GM12878 (cell line): ENCODE data around the gene GPC2. TPM values are rescaled to one million over a fixed set of nuclear protein-coding genes. Genes with fewer than 3 reads are reported as not detected.

Experiments
- ATAC-seq: fragments of 200-7000 bp; cut with Tn5 transposase; 3 replicates; pipeline ENCODE4 v1.9.1; 2020; ENCODE audit warnings: mild to moderate bottlenecking, moderate library complexity
- BruUV-seq: library from RNA; stranded (reverse); fragments of 400-500 nt; replicated peaks from 2 replicates; lab custom pipeline; 2021; lab: Mats Ljungman, UMichigan
- CTCF ChIA-PET: fragments of 300-600 bp; sonication (Branson Sonifier 250); formaldehyde crosslinking; extraction: SDS; loops from one replicate; lab custom pipeline; 2021; ENCODE audit warnings: inconsistent platforms; lab: Yijun Ruan, JAX
- POLR2A ChIA-PET: fragments of 350-600 bp; formaldehyde crosslinking; extraction: SDS; loops from one replicate; lab custom pipeline; 2021; ENCODE audit warnings: inconsistent platforms; lab: Charles Lee
- RAD21 ChIA-PET: fragments of 300-600 bp; sonication (Branson Sonifier 250); formaldehyde crosslinking; loops from one replicate; lab custom pipeline; 2023; ENCODE audit warnings: antibody characterized with exemption; ENCODE audit not compliant: unreplicated experiment; lab: Charles Lee
- SMC1A ChIA-PET: fragments of 300-600 bp; sonication (Branson Sonifier 250); formaldehyde crosslinking; loops from one replicate; lab custom pipeline; 2023; ENCODE audit not compliant: unreplicated experiment, uncharacterized antibody; lab: Charles Lee
- DNase-seq: peaks from one replicate; pipeline ENCODE4 v3.0.0-alpha.2; 2011; ENCODE audit warnings: low read depth, low spot score
- FAIRE-seq: peaks from 3 replicates; lab custom pipeline; 2011; peaks lifted over from hg19 to GRCh38; lab: Jason Lieb, UNC
- H2AFZ ChIP-seq: 2 replicates; pipeline ENCODE4 v1.6.0; 2011; ENCODE audit warnings: low read depth, low read length, control low read depth; ENCODE audit not compliant: control insufficient read depth
- H3K27ac ChIP-seq: 2 replicates; pipeline ENCODE4 v1.5.1; 2011; ENCODE audit warnings: control low read depth; ENCODE audit not compliant: control insufficient read depth, insufficient read depth
- H3K27me3 ChIP-seq, 2 experiments: replicated peaks in 1 of 2; 2 replicates each; pipeline versions ENCODE4 v1.6.0 to v1.6.1; 2011; ENCODE audit warnings: low read length in 1 of 2; ENCODE audit not compliant: control insufficient read depth in 2 of 2, insufficient read depth in 2 of 2
- H3K36me3 ChIP-seq, 2 experiments: 2 replicates each; pipeline ENCODE4 v1.5.1; 2011; ENCODE audit warnings: low read length in 1 of 2; ENCODE audit not compliant: control insufficient read depth in 2 of 2, insufficient read depth in 2 of 2
- H3K4me1 ChIP-seq: 2 replicates; pipeline ENCODE4 v1.6.1; 2011; ENCODE audit warnings: mild to moderate bottlenecking, low read length, moderate library complexity, mixed read lengths; ENCODE audit not compliant: control insufficient read depth, insufficient read depth
- H3K4me2 ChIP-seq: 2 replicates; pipeline ENCODE4 v1.6.0; 2011; ENCODE audit warnings: control low read depth; ENCODE audit not compliant: control insufficient read depth, insufficient read depth
- H3K4me3 ChIP-seq: fragments of 200-600 bp; sonication (generic); 2 replicates; pipeline ENCODE4 v1.5.1; 2016
- H3K79me2 ChIP-seq: 2 replicates; pipeline ENCODE4 v1.6.0; 2011; ENCODE audit warnings: low read length; ENCODE audit not compliant: control insufficient read depth, insufficient read depth
- H3K9ac ChIP-seq: 2 replicates; pipeline ENCODE4 v1.8.0; 2011; ENCODE audit warnings: low read length, control low read depth, mixed read lengths; ENCODE audit not compliant: control insufficient read depth, insufficient read depth
- H3K9me3 ChIP-seq: replicated peaks from 3 replicates; pipeline ENCODE4 v1.5.1; 2011; ENCODE audit warnings: mild to moderate bottlenecking, low read length; ENCODE audit not compliant: control insufficient read depth, insufficient read depth
- H4K20me1 ChIP-seq: 2 replicates; pipeline ENCODE4 v1.6.0; 2011; ENCODE audit not compliant: control insufficient read depth, insufficient read depth
- ASH2L ChIP-seq: fragments of 300-600, 200-600 bp; sonication (generic); IDR thresholded peaks from 2 replicates; pipeline ENCODE4 v1.6.1; 2017; ENCODE audit warnings: low read depth, mild to moderate bottlenecking, borderline replicate concordance
- BACH1 ChIP-seq: fragments of 450-650 bp; IDR thresholded peaks from 2 replicates; pipeline ENCODE4 v1.6.1; 2017; ENCODE audit warnings: mild to moderate bottlenecking, borderline replicate concordance
- CBX3 ChIP-seq: fragments of 200-600 bp; sonication (generic); IDR thresholded peaks from 2 replicates; pipeline ENCODE4 v1.6.1; 2016; ENCODE audit warnings: low read depth, borderline replicate concordance
- CBX5 ChIP-seq: sonication (generic); IDR thresholded peaks from 2 replicates; pipeline ENCODE4 v1.6.1; 2016; ENCODE audit warnings: low read depth, moderate library complexity, mild to moderate bottlenecking, inconsistent platforms
- CHD2 ChIP-seq: IDR thresholded peaks from 2 replicates; pipeline ENCODE4 v1.6.1; 2011; ENCODE audit warnings: low read depth, low read length, improper control_type of control experiment, borderline replicate concordance
- DPF2 ChIP-seq: fragments of 450-650 bp; IDR thresholded peaks from 2 replicates; pipeline ENCODE4 v1.6.1; 2017; ENCODE audit warnings: mild to moderate bottlenecking
- HCFC1 ChIP-seq: fragments of 150-350 bp; IDR thresholded peaks from 2 replicates; pipeline ENCODE4 v1.6.1; 2014; ENCODE audit warnings: low read length
- IKZF2 ChIP-seq, 2 experiments: fragments of 450-650 bp; IDR thresholded peaks; 2 replicates each; pipeline ENCODE4 v1.6.1; 2017; ENCODE audit warnings: mild to moderate bottlenecking in 2 of 2, moderate library complexity in 2 of 2
- LARP7 ChIP-seq: fragments of 450-650 bp; IDR thresholded peaks from 2 replicates; pipeline ENCODE4 v1.6.1; 2017; ENCODE audit warnings: mild to moderate bottlenecking
- MEF2B ChIP-seq: fragments of 450-650 bp; IDR thresholded peaks from 2 replicates; pipeline ENCODE4 v1.6.1; 2018; ENCODE audit warnings: mild to moderate bottlenecking, moderate library complexity; ENCODE audit not compliant: partially characterized antibody, poor library complexity, severe bottlenecking
- MTA2 ChIP-seq: fragments of 450-650 bp; IDR thresholded peaks from 2 replicates; pipeline ENCODE4 v1.6.1; 2016; ENCODE audit warnings: low read depth, mild to moderate bottlenecking, moderate library complexity
- PAX8 ChIP-seq: fragments of 450-650 bp; IDR thresholded peaks from 2 replicates; pipeline ENCODE4 v1.6.1; 2017; ENCODE audit warnings: mild to moderate bottlenecking, moderate library complexity
- RAD21 ChIP-seq: IDR thresholded peaks from 2 replicates; pipeline ENCODE4 v1.6.1; 2011; ENCODE audit warnings: mild to moderate bottlenecking, low read depth, low read length, moderate library complexity; ENCODE audit not compliant: insufficient read depth
- RBBP5 ChIP-seq: fragments of 200-600 bp; sonication (generic); conservative IDR thresholded peaks from 2 replicates; pipeline ENCODE4 v1.6.1; 2016
- SIX5 ChIP-seq: IDR thresholded peaks from 2 replicates; pipeline ENCODE4 v1.6.1; 2011; ENCODE audit warnings: mild to moderate bottlenecking, low read depth, low read length, moderate library complexity; ENCODE audit not compliant: severe bottlenecking
- SMC3 ChIP-seq: IDR thresholded peaks from 2 replicates; pipeline ENCODE4 v1.6.1; 2011; ENCODE audit warnings: low read length, improper control_type of control experiment, borderline replicate concordance
- STAT3 ChIP-seq: IDR thresholded peaks from 2 replicates; pipeline ENCODE4 v1.6.1; 2011; ENCODE audit warnings: low read depth, low read length, improper control_type of control experiment
- TAF1 ChIP-seq: IDR thresholded peaks from 2 replicates; pipeline ENCODE4 v1.6.1; 2011; ENCODE audit warnings: mild to moderate bottlenecking, low read depth, low read length, borderline replicate concordance
- TARDBP ChIP-seq: IDR thresholded peaks from 2 replicates; pipeline ENCODE4 v1.6.1; 2016; ENCODE audit warnings: borderline replicate concordance
- WGBS: methylation state at CpG from one replicate; pipeline ENCODE4 v1.1.6; 2016; ENCODE audit warnings: low lambda C conversion rate; ENCODE audit not compliant: insufficient replicate concordance, insufficient coverage; ENCODE audit errors: missing lambda C conversion rate; 5-methylcytosine and 5-hydroxymethylcytosine counted together
- in situ Hi-C: fragments of 300-500 bp; cut with MboI; formaldehyde crosslinking; loops from 9 replicates; pipeline ENCODE4 v1.14.3; 2018; ENCODE audit warnings: mixed read lengths
- intact Hi-C: fragments of 100-400 bp; cut with micrococcal nuclease; formaldehyde crosslinking; loops from one replicate; pipeline ENCODE4 v1.14.2; 2022; ENCODE audit not compliant: unreplicated experiment
- polyA plus RNA-seq, 11 experiments: library from polyadenylated mRNA; depleted of rRNA in 4 of 11; unstranded in 6 of 11; stranded (reverse) in 5 of 11; fragments of >200 nt; fragmentation: Nextera tagmentation in 4 of 11; fragmentation: Illumina TruSeq in 1 of 11; extraction: Ambion mirVana in 4 of 11; extraction: Trizol in 1 of 11; gene quantifications; 1 replicate in 1 of 11; 2 replicates in 10 of 11; pipeline versions ENCODE4 v1.2.1 to v1.2.3, GENCODE V29; 2011 to 2016; ENCODE audit warnings: inconsistent platforms in 2 of 11, missing spikeins in 2 of 11, low read depth in 1 of 11
- total RNA-seq, 4 experiments: library from RNA; depleted of rRNA in 3 of 4; stranded (reverse); fragments of >200 nt in 3 of 4; fragmentation: Illumina TruSeq in 1 of 4; extraction: Trizol in 1 of 4; gene quantifications; 2 replicates each; pipeline versions ENCODE4 v1.2.1 to v1.2.3, GENCODE V29; 2013 to 2021
- TF ChIP-seq, protein P1 (sequence below): fragments of 450-650 bp; IDR thresholded peaks from 2 replicates; pipeline ENCODE4 v1.6.1; 2014; ENCODE audit warnings: mild to moderate bottlenecking
- TF ChIP-seq, protein P2 (sequence below): fragments of 450-650 bp; formaldehyde crosslinking; IDR thresholded peaks from 2 replicates; pipeline ENCODE4 v1.5.0; 2022; ENCODE audit warnings: mild to moderate bottlenecking, missing genetic modification characterization

The GPC2 gene
- total and polyA plus RNA-seq, 10 of the 15 experiments (the other 5 are each of a cell fraction or from before 2014, with no cell fraction given) = 0.19 to 6.3 (median 0.77) TPM

DNA sequence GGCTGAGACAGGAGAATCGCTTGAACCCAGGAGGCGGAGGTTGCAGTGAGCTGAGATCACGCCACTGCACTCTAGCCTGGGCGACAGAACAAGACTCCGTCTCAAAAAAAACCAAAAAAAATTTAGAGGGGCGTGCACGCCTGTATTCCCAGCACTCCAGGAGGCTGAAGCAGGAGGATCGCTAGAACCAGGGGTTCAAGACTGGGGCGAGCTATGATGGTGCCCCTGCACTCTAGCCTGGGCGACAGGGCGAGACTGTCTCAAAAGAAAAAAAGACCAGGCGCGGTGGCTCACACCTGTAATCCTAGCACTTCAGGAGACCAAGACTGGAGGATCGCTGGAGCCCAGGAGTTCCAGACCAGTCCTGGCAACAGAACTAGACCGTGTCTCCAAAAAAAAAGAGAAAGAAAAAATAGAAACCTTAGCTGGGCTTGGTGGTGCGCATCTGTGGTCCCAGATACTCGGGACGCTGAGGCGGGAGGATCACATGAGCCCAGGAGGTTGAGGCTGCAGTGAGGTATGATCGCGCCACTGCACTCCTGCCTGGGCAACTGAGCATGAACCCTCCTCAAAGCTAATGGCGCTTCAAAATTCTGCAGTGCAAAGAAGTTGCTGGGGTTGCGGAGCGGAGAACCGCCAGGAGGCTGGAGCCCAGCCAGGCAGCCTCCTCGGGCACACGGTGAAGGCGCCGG, 50.8 kb downstream of the GPC2 start:
- Histone ChIP-seq H3K4me2 (peak overlapping the region; percentile 81), H3K9me3 (no peaks in the 10 kb centered on the region), H3K27ac (peak overlapping the region; percentile 99), H3K36me3 (no peaks in the 10 kb centered on the region; a peak in 1 of 4 replicates), H3K4me3 (peak overlapping the region; percentile 75), H3K27me3 (no peaks in the 10 kb centered on the region), H3K4me1 (peaks cover 17% of the 10 kb centered on the region), H2AFZ (peak overlapping the region; percentile 98), H4K20me1 (no peaks in the 10 kb centered on the region), H3K9ac (peak overlapping the region; percentile 87), H3K79me2 (peaks cover 13% of the 10 kb centered on the region)
- intact Hi-C loops (loop anchor here (2.0 to 5.0 kb wide), 3 partner anchors 44 to 149 kb away; partner anchors contain the start of gene AZGP1), in situ Hi-C loops (no loop called here)
- FAIRE-seq = no peak
- TSS peak; percentile 93 for BruUV-seq
- no peak for DNase-seq
- WGBS = 5% methylated on average over 28 of the region's 29 CpGs
- RAD21 ChIA-PET = interaction anchor here (0.6 to 1.5 kb wide), 4 partner anchors 25 to 148 kb away, joined by 3 to 8 read pairs (median 4); partner anchors contain the start of genes AP4M1 and MCM7
- ATAC-seq = peak; percentile 7
- POLR2A ChIA-PET = interaction anchor here (0.7 to 2.3 kb wide), 4 partner anchors 25 to 68 kb away, joined by 4 to 18 read pairs (median 6); partner anchors contain the start of genes AP4M1, COPS6 and MCM7
- CTCF ChIA-PET = interaction anchor here (0.7 to 1.0 kb wide), 3 partner anchors 40 to 89 kb away, joined by 3 read pairs; no protein-coding TSS in a partner anchor
- SMC1A ChIA-PET = interaction anchor here (1.1 to 2.2 kb wide), 4 partner anchors 25 to 207 kb away, joined by 3 to 9 read pairs (median 4); partner anchors contain the start of genes AP4M1, MCM7 and TRIM4
- 0 out of 2 replicates have a peak, but pooled peaks have one; percentile 70 for TF ChIP-seq CBX5
- no peak for TF ChIP-seq SIX5
- TF ChIP-seq CHD2 = 0 out of 2 replicates have a peak, but pooled peaks have one; percentile 60
- TF ChIP-seq TAF1 = peak; percentile 35; the same call in 1 of the 2 replicates
- peak; percentile 86; the same call in 1 of the 2 replicates for TF ChIP-seq PAX8
- TF ChIP-seq CBX3 = no peak
- no peak for TF ChIP-seq RAD21
- TF ChIP-seq TARDBP = no peak
- peak; percentile 16 for TF ChIP-seq DPF2
- no peak for TF ChIP-seq RBBP5
- no peak for TF ChIP-seq STAT3
- TF ChIP-seq, protein P1, sequence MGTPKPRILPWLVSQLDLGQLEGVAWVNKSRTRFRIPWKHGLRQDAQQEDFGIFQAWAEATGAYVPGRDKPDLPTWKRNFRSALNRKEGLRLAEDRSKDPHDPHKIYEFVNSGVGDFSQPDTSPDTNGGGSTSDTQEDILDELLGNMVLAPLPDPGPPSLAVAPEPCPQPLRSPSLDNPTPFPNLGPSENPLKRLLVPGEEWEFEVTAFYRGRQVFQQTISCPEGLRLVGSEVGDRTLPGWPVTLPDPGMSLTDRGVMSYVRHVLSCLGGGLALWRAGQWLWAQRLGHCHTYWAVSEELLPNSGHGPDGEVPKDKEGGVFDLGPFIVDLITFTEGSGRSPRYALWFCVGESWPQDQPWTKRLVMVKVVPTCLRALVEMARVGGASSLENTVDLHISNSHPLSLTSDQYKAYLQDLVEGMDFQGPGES = no peak
- TF ChIP-seq LARP7 = peak; percentile 71; the same call in 1 of the 2 replicates
- no peak for TF ChIP-seq ASH2L
- TF ChIP-seq, protein P2, sequence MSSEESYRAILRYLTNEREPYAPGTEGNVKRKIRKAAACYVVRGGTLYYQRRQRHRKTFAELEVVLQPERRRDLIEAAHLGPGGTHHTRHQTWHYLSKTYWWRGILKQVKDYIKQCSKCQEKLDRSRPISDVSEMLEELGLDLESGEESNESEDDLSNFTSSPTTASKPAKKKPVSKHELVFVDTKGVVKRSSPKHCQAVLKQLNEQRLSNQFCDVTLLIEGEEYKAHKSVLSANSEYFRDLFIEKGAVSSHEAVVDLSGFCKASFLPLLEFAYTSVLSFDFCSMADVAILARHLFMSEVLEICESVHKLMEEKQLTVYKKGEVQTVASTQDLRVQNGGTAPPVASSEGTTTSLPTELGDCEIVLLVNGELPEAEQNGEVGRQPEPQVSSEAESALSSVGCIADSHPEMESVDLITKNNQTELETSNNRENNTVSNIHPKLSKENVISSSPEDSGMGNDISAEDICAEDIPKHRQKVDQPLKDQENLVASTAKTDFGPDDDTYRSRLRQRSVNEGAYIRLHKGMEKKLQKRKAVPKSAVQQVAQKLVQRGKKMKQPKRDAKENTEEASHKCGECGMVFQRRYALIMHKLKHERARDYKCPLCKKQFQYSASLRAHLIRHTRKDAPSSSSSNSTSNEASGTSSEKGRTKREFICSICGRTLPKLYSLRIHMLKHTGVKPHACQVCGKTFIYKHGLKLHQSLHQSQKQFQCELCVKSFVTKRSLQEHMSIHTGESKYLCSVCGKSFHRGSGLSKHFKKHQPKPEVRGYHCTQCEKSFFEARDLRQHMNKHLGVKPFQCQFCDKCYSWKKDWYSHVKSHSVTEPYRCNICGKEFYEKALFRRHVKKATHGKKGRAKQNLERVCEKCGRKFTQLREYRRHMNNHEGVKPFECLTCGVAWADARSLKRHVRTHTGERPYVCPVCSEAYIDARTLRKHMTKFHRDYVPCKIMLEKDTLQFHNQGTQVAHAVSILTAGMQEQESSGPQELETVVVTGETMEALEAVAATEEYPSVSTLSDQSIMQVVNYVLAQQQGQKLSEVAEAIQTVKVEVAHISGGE = peak; percentile 36; the same call in 1 of the 2 replicates
- 0 out of 2 replicates have a peak, but pooled peaks have one; percentile 10 for TF ChIP-seq SMC3
- TF ChIP-seq MEF2B = peak; percentile 18
- no peak; the same call in 1 of the 2 replicates for TF ChIP-seq HCFC1
- TF ChIP-seq IKZF2 (IDR thresholded peaks at IDR 0.05) = no peak
- TF ChIP-seq BACH1 = peak; percentile 45; the same call in 1 of the 2 replicates
- TF ChIP-seq MTA2 = peak; percentile 26; the same call in 1 of the 2 replicates
